HTERT RPE-1 (cell line): ENCODE results near the gene MS4A18.

ENCODE experiments used
- in situ Hi-C: fragments of 300-500 bp; cut with MboI; formaldehyde crosslinking; loops from 4 replicates; pipeline ENCODE4 v1.14.3; 2020; ENCODE audit warnings: low sequenced_read_pairs

MS4A18 gene

GRCh38 chr11:60785806-60786361 lies 61.4 kb downstream of the MS4A18 start:
- in situ Hi-C loops: no loop called here

DNA sequence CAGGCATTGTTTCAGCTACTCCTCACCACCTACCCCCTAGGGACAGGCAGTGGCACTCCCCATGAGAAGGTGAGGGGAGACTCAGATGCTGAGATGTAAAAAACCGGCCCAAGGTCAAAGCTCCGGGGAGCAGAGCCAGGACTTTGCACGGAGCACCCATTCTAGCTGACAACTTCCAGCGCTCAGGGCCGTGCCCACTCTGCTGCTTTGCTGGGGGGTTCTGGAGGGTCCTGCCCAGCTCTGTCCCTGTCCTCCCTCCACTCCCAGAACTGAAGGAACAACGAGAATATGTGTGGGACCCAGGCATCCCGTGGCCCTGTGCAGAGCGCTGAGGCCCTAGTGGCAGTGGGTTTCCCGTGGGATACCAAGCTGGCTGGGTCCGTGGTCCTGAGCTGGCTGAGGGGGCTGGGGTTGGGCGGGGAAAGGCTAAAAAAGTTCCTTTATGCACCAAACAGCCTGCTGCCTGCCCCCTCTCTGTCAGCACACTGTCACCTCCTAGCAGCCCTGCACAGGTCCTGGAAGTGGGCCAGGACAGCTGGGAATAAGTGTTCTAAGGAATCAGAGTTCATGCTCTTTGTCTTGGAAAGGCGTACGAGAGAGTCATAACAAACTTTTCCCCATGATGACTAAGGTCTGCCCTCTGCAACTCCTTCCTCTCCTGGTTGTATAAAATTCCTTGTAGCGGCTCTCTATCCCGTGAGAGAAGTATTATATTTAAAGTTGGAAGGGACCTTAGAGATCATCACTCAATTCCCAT lies 62.5 kb downstream of the MS4A18 start:
- in situ Hi-C loops: no loop called here

DNA sequence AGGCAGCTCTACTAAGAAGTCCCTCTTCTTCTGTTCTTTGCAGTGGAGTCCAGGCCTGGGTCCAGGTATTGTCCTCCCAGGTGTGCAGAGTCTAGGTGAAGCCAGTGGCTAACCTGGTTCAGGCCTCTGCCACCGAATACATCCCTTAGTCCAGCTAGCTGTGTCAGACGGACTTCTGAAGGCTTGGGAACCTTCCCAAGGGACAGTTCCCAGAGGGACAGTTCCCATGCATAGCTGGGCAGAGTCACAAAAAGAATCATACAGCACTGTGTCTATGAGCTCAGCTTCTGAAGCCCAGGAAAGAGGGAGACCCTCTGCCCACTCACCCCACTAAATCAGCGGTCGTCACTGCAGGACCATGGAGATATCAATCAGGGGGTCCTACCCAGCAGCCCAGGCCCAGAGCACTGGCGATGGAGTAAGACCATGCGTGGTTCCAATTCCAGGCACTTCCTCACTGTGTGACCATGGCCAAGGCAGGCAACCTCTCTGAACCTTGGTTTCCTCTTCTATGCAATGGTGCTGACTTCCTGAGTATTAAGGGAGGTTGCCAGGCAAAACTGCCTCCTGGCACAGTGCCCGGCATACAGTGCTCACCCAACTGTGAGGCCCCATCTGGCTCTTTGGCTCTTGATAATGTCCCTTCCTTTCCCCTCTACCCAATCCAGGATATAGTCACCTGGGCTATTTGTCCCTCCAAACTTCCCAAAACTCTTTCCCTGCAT lies 64.0 kb downstream of the MS4A18 start:
- in situ Hi-C loops: no loop called here

GRCh38 chr11:60790726-60791125 lies 66.2 kb downstream of the MS4A18 start:
- in situ Hi-C loops: no loop called here

GRCh38 chr11:60791153-60791933 lies 66.8 kb downstream of the MS4A18 start:
- in situ Hi-C loops: no loop called here

DNA sequence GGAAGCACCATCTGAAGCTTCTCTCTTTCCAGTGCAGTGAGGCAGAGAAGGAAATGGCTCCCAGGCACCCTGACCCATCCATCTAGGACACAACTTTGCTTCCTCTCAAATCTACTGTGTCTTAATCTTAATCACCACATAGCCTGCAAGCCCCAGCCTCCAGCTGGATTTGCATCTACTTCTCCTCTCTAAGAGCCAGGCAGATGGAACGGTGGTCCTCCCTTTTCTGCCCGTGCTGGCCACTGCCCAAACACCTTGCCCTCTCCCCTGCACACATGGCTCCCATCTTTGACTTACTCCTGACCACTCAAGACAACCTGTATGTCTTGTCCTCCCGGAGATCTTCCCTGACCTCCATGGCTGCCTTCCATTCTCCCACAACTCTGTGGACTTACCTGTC lies 68.0 kb downstream of the MS4A18 start:
- in situ Hi-C loops: no loop called here
